Muscle layer of colon (tissue), 2 donors: ENCODE results near the gene TNS3.

Experiments used
- H3K27ac ChIP-seq: one replicate; pipeline ENCODE4 v1.7.0; 2013; ENCODE audit warnings: low read depth, mild to moderate bottlenecking, low read length, moderate library complexity
- H3K27me3 ChIP-seq, 2 donors: one replicate each; pipeline ENCODE4 v1.7.0; 2013; ENCODE audit warnings: low read length in 2 of 2, mild to moderate bottlenecking in 2 of 2; ENCODE audit not compliant: insufficient read depth in 2 of 2, control insufficient read depth in 1 of 2
- H3K36me3 ChIP-seq: one replicate; pipeline ENCODE4 v1.7.0; 2013; ENCODE audit warnings: mild to moderate bottlenecking, low read length; ENCODE audit not compliant: insufficient read depth
- H3K4me1 ChIP-seq: one replicate; pipeline ENCODE4 v1.7.0; 2013; ENCODE audit warnings: mild to moderate bottlenecking, low read length; ENCODE audit not compliant: insufficient read depth
- H3K4me3 ChIP-seq, 2 donors: one replicate each; pipeline ENCODE4 v1.7.0; 2013; ENCODE audit warnings: low read length in 2 of 2, low read depth in 1 of 2, mild to moderate bottlenecking in 1 of 2, moderate library complexity in 1 of 2
- H3K9ac ChIP-seq: one replicate; pipeline ENCODE4 v1.7.0; 2013; ENCODE audit warnings: low read length
- H3K9me3 ChIP-seq: one replicate; pipeline ENCODE4 v1.7.0; 2013; ENCODE audit warnings: mild to moderate bottlenecking, low read length
- donor health status: abdominal sarcoma.
- donor health status: Adenocarcinoma of cecum.

Gene TNS3

DNA sequence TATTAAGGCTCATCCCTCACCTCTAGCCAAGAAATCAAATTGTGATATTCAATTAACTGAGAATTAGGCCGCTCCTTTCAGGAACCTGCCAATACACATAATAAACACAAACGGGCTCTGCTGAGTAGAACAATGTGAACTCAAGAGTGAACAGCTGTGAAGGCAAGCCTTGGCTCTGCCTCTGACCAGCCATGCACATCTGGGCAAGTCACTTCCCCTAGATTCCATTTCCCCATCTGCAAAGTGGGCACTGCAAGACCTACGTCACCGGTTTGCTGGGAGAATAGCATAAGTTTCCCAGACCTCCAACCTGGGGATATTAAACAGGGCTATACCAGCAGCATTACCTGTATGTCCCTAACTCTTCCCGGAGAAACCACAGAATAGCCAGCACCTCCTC, 355.2 kb downstream of the TNS3 start:
- Histone ChIP-seq H3K9ac (no peak overlapping the region), H3K27ac (no peak overlapping the region), H3K9me3 (no peaks in the 10 kb centered on the region), H3K4me1 (peaks cover 12% of the 10 kb centered on the region), H3K27me3 (no peaks in the 10 kb centered on the region), H3K4me3 (no peak overlapping the region), H3K36me3 (no peaks in the 10 kb centered on the region)

DNA sequence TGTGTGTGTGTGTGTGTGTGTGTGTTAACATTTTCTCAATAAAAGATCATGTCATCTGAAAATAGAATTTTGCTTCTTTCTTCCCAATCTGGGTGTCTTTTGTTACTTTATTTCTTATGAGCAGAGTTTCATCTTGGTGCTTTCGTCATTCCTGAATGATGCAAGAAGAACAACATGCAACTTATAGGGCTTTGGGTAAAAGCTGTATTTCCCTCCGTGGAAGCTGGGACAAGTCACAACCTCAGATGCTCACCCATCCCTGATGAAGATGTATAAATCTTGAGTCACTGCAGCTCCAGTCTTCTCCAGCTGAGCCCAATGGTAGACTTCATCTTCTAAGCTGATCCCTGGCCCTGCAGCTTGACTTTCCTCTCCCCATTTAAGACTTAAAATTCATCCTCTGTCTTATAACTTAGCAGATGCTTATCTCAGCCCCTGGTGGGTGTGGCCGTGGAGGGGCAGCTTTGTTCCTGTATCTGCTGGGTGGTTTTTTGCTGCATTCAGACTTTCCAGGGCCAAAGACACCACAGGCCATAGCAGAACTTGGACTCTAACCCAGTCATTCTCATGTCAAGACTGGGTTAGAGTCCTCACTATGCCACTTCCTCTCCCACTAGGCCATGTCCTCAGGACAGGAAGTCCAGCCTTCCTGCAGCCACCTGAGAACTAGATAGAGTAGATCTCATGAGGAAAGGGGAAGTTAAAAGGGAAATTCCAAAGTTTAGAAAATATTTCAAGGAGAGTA, 356.4 kb downstream of the TNS3 start:
- Histone ChIP-seq H3K9ac (no peak overlapping the region), H3K9me3 (no peaks in the 10 kb centered on the region), H3K27me3 (no peaks in the 10 kb centered on the region), H3K36me3 (no peaks in the 10 kb centered on the region), H3K4me1 (peaks cover 12% of the 10 kb centered on the region), H3K27ac (no peak overlapping the region), H3K4me3 (no peak overlapping the region)
